ENCODE results near the gene RAB31.

RAB31 gene

GRCh38 chr18:9753846-9754245 is 45.7 kb downstream of the RAB31 start:
- TF ChIP-seq CTCF (IDR thresholded peaks at IDR 0.05): no peak

- TF ChIP-seq CTCF (IDR thresholded peaks at IDR 0.05): no peak
These were observed 47.0 kb downstream of the RAB31 start for GRCh38 chr18:9755110-9755509.

- TF ChIP-seq CTCF (IDR thresholded peaks at IDR 0.05): no peak
These were observed 47.5 kb downstream of the RAB31 start for GRCh38 chr18:9755615-9756014.

GRCh38 chr18:9756271-9756932 is 48.3 kb downstream of the RAB31 start:
- TF ChIP-seq CTCF (IDR thresholded peaks at IDR 0.05): no peak

GRCh38 chr18:9756933-9757470 is 48.9 kb downstream of the RAB31 start:
- no peak for TF ChIP-seq CTCF (IDR thresholded peaks at IDR 0.05)

- no peak for TF ChIP-seq CTCF (IDR thresholded peaks at IDR 0.05)
These were observed 49.9 kb downstream of the RAB31 start for GRCh38 chr18:9757827-9758621.

GRCh38 chr18:9758624-9759075 is 50.5 kb downstream of the RAB31 start:
- TF ChIP-seq CTCF (IDR thresholded peaks at IDR 0.05): no peak
